Measurements from ENCODE around the gene TMTC2.

Gene TMTC2

DNA sequence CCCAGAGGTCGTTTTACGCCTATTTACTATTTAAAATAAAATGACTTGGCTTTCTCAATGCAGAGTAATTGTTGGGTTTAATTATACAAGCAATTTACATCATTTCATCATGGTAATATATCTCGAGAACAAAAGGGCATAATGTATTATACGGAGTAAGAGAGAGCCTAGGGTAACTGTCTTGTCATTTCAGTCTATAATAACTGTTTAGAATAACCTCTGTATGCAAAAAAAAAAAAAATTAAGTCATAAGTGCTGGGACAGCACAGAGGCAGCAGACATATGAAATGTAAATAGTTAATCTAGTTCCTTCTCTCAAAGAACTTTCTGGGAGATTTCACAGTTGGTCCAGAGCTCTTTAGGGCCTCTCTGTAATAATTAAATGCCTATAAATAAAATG lies 284.9 kb downstream of the TMTC2 start:
- DNase-seq (ENCODE audit: low read depth, low spot score) = no peak
- H3K27ac ChIP-seq = no peak overlapping the region

DNA sequence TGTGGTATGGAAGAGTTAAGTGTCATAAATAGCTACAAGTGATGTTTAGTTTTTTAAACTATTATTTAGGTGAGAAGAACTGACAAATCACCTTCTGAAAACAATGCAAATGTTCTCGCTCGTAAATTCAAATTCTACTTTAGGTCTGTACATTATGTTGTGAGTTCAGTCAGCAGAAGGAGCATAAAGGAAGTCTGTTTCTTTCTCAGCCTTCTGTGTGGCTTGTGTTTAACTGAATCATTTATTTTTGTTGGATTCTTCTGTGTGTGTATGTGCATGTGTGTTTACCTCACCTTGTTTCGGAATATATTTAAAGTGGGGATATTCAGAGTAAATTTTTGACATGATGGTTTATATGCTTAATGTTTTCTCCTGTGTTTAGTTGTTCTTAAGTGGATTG lies 285.9 kb downstream of the TMTC2 start:
- H3K27ac ChIP-seq = no peak overlapping the region
- no peak for DNase-seq (ENCODE audit: low read depth, low spot score)

- DNase-seq (ENCODE audit: low read depth, low spot score) = no peak
- no peak overlapping the region for H3K27ac ChIP-seq
These were observed 286.9 kb downstream of the TMTC2 start for GRCh38 chr12:82973592-82973991.

DNA sequence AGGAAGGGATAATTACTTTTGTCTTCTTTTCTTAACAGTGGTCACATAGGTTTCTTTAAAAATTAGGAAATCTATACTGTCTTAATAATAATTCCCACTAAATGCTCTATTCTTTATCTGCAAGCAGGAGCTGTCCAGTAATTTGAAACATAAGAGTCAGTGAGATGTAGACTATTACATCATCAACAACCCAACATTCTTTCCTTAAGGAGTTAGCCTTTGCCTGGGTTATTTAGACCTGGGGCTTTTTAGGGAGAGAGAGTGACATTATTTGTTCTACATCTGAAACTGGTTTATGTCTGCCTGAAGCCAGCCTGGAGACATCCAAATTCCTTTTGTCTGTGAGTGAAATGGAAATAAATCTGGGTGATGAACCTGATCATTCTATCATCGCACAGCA lies 294.4 kb downstream of the TMTC2 start:
- H3K27ac ChIP-seq = no peak overlapping the region
- no peak for DNase-seq (ENCODE audit: low read depth, low spot score)

- no peak for DNase-seq (ENCODE audit: low read depth, low spot score)
- H3K27ac ChIP-seq = no peak overlapping the region
These were observed 307.4 kb downstream of the TMTC2 start for GRCh38 chr12:82994117-82994516.

GRCh38 chr12:82996168-82996812 lies 309.6 kb downstream of the TMTC2 start:
- H3K27ac ChIP-seq = no peak overlapping the region
- DNase-seq (ENCODE audit: low read depth, low spot score) = no peak

DNA sequence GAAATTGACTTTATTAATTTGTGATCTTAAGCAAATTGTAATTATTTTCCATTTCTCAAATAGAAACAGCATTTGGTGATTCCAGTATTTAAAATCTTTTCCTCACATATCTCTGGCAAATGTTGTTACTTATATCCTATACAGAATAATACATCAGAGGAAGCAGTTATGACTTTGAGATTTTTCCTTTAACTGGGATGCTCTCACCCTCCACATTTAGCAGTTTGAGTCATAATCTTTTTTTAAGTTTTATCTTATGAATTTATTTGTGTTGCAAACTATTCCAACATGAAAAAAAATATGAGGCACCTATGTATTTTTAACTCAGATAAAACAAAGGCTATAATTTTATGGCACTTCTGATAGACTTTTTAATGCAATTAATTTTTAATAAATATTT lies 311.8 kb downstream of the TMTC2 start:
- no peak overlapping the region for H3K27ac ChIP-seq
- DNase-seq (ENCODE audit: low read depth, low spot score) = no peak

GRCh38 chr12:83003026-83003425 lies 316.3 kb downstream of the TMTC2 start:
- no peak overlapping the region for H3K27ac ChIP-seq
- no peak for DNase-seq (ENCODE audit: low read depth, low spot score)

GRCh38 chr12:83005534-83006197 lies 319.0 kb downstream of the TMTC2 start:
- no peak overlapping the region for H3K27ac ChIP-seq
- no peak for DNase-seq (ENCODE audit: low read depth, low spot score)

- DNase-seq (ENCODE audit: low read depth, low spot score) = no peak
- H3K27ac ChIP-seq = no peak overlapping the region
These were observed 322.0 kb downstream of the TMTC2 start for GRCh38 chr12:83008703-83009102.

GRCh38 chr12:83010169-83010804 lies 323.6 kb downstream of the TMTC2 start:
- H3K27ac ChIP-seq = no peak overlapping the region
- DNase-seq (ENCODE audit: low read depth, low spot score) = no peak

GRCh38 chr12:83015390-83016217 lies 328.9 kb downstream of the TMTC2 start:
- DNase-seq (ENCODE audit: low read depth, low spot score) = no peak

DNA sequence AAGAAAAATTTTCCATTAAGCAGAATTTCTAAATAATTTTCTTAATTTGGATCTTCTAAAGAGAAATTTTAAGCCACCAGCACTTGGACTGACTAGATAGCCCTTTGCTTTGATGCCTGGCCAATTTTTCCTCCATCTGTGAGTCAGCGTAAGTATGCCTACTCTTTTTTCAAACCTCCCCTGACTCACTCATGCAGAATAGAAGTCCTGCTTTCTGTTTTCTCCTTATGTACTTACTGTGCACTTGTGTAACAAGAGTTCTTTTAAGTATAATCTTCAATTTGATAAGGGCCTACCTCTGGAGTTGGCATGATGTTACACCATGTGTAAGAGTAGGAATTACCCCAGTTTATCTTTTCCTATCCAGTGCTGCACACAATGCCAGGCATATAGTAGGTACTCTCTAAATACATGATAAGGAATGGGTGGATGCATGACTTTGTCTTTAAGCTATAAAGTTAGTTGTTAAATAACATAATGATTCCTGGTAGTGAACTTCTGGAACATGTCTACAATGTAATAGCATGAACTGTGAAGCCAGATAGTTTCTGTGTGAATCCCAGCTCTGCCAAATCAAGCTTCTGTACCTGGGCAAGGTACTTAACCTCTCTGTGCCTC lies 329.6 kb downstream of the TMTC2 start:
- peak; percentile 59 for DNase-seq (ENCODE audit: low read depth, low spot score)
- no peak overlapping the region for H3K27ac ChIP-seq

More at GRCh38 chr12:83015390-83016217, 328.9 kb downstream of the TMTC2 start:
- no peak overlapping the region for H3K27ac ChIP-seq

GRCh38 chr12:83016991-83017390 lies 330.3 kb downstream of the TMTC2 start:
- H3K27ac ChIP-seq = no peak overlapping the region
- DNase-seq (ENCODE audit: low read depth, low spot score) = no peak

DNA sequence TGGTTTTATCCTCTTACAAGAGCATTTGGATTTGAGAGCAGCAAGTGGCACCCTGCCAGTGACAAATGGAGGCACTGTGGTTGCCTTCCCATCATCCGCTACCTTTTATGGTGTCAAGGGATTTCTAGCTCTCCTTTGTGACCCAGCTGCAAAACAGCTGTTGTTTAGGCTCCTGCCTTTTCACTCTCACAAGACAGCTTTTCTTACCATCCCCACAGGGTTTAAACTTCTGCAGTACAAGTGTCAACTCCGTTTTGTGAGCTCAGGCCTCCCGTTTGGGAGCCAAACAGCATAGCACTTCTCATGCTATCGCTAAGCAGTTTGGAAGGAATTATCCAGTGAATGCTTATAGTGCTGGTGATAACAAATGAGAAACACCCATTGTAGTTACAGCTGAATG lies 331.4 kb downstream of the TMTC2 start:
- DNase-seq (ENCODE audit: low read depth, low spot score) = no peak

DNA sequence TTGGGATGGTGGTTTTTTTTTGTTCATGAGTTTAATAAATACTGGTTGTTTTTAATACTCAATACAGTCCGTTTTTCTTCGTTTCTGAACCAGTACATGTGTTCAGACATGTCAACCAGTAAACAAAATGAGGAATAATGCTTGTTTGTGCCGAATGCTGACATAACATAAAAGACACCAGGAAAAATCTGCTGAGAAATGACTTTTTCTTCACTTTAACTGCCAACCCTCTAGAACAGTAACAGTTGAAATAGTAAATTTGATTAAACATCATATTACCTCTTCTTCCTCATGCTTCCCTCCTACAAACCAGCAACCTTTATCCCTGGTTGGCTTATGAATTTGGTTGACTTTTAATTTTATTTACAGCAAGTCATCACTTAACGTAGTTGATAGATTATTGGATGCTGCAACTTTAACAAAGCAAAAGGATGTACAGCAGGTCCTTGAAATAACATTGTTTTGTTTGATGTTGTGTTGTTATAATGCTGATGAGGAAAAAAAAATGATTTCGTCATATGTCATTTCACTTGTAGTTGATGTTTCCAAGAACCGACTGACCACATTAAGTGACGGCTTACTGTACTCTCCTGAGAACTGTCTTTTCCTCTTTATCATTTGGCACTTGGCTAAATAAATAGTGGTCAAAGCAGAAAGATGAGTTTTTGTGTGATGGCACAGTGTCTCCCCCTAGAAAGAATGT lies 340.5 kb downstream of the TMTC2 start:
- no peak for DNase-seq (ENCODE audit: low read depth, low spot score)
- no peak overlapping the region for H3K27ac ChIP-seq

More for the DNA sequence above, 331.4 kb downstream of the TMTC2 start:
- no peak overlapping the region for H3K27ac ChIP-seq

DNA sequence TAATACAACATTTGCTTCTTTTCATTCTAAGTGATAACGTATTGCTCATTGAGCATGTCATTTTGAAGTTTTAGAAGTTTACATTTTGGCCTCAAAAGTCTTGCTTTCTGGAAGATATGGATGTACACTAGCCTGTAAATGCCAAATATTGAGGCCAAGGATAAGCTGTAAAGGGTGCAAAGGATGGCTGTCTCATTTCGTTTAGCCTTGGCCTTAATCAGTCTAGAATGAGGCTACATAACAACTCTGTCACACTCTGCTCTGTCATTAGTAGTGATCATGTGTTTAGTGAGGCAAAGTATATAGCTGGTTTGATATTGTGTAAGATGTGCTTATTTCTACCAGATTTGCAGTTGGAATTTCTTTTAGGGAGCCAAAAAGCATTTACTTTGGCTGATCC lies 344.5 kb downstream of the TMTC2 start:
- DNase-seq (ENCODE audit: low read depth, low spot score) = no peak
- no peak overlapping the region for H3K27ac ChIP-seq

DNA sequence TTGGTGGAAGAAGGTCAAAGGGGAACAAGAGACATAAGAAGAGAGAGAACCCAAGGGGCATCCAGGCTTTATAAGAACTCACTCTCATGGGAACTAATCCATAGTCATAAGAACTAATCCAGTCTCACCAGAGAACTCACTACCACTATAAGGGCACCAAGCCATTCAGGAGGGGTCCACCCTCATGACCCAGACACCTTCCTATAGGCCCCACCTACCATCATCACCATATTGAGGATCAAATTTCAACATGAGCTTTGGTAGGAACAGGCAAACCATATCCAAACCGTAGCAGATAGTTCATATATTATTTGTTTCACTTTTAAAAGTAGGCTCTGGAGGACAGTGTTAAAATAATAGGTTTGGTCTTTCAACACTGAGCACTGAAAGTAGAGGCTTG lies 350.1 kb downstream of the TMTC2 start:
- no peak for DNase-seq (ENCODE audit: low read depth, low spot score)
- no peak overlapping the region for H3K27ac ChIP-seq

DNA sequence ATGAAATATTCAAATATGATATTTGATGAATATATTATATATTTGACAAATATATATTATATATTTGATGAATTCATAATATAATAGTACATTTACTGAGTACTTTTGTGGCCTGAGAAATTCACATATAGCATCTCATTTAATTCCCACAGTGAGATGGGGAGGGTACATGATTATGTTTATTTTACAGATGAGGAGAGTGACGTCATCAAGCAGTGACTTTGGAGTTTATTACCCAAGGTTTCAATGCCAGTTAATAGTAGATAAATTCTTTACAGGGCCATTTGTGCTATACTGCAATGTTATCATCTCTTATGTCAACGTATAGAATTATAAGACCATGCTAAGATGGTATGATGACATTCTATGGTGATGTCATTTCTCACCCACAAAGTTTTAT lies 352.7 kb downstream of the TMTC2 start:
- DNase-seq (ENCODE audit: low read depth, low spot score) = no peak
- no peak overlapping the region for H3K27ac ChIP-seq

DNA sequence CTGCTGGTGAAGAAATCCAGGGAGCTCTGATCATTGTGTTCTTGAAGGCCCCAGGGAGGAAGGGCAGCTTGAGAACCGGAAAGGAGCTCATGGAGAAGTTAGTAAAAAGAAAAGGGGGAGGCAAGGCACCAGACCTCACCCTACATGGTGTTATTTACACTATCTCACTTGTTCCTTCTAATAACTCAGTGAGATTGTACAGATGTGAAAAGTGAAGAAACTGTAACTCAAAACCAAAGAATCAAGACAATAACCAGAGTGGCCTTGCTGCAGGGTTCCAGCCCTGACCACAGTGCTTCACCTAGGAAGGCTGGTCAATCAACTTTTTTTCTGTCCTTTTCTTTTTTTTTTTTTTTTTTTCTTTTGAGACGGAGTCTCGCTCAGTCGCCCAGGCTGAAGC lies 353.6 kb downstream of the TMTC2 start:
- H3K27ac ChIP-seq = no peak overlapping the region
- DNase-seq (ENCODE audit: low read depth, low spot score) = no peak
